HG03135 (cell line): ENCODE results near the gene CRYGB.

ENCODE experiments used
- ATAC-seq: cut with Tn5 transposase; IDR thresholded peaks from one replicate; pipeline ENCODE4 v1.9.1; 2021; ENCODE audit warnings: mild to moderate bottlenecking, moderate library complexity; ENCODE audit not compliant: unreplicated experiment

The CRYGB gene

DNA sequence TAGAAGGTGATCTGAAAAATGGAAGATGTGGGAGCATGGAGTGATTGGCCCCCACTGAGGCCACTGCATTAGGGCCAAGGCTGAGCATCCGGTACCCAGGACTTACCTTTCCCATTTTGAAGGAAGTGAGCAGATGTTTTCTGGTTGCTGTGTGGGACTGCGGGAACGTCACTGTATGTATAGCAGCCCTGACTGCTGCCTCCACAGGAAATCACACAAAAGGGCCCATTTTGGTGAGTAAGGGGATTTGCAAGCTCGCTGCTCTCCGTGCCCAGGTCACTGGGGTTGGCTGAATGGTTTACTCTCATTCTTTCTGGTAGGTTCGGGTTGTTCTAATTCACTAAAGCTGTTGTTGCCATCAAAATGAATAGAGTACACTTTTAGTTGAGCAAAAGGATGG lies at the start of gene CRYGB:
Gene CRYGB, minus strand, starts transcription at position 153 of the 400 bp plus-strand sequence. Its CDS starts 38 bp downstream, at position 115.
- no peak for ATAC-seq

GRCh38 chr2:208195531-208195930 lies 49.6 kb upstream of the CRYGB start:
- ATAC-seq = no peak

DNA sequence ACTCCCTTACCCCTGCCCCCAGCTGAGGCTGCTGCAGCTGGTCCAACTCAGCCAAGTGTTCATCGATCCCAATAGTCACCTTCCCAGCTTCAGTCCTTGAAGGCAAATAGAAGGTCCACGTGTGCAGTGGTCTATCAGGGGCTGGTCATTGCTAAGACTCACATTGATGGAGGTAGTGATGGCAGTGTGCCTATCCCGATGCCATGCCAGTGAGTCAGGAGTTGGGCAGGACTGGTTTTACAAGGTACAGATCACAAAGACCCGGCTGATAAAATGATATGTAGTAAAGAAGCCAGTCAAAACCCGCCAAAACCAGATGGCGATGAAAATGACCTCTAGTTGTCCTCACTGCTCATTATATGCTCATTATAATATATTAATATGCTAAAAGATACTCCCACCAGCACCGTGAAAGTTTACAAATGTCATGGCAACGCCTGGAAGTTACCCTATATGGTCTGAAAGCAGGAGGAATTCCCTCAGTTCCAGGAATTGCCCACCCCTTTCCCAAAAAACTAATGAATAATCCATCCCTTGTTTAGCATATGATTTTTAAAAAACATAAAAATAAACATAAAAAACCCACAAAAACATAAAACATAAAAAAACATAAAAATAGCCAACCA lies 46.8 kb upstream of the CRYGB start:
- ATAC-seq = no peak

- no peak for ATAC-seq
Measured at GRCh38 chr2:208189810-208190503, 44.0 kb upstream of the CRYGB start, which contains the start of gene C2orf80. C2orf80 (minus strand) TSS chr2:208190030; CDS start chr2:208186986, 3,044 bp downstream.

DNA sequence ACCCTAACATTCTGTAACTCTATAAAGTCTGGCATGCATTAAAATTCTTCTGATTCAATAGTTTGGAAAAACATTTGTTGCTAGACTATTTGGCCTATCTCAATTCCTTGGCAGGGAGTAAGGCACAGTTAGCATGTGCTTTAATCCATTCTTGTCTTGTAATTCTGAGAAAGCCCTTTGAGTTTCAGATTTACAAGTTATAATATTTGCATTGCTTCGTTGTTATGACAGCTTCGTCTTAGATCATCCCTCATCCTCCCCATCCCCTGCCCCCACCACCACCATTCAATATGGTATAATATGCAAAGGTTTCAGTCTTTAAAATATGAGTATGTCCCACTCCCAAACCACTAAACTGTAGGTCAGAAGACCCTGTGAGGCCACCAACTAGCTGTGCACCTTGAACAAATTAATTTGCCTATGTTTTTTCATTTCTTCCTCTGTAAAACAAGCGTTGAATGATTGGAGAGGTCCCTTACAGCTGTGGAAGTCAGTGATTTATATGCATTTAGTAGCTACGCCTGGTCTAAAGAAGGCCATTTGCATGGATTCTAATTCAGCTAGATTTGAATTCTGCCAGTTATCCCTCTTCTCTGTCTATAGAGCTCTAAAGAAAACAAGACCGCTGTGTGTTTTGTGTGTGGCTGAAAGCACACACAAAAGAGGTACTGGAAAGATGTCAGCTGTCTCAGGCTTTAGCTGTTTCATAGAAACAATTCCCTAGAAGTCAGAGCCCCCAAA lies 43.3 kb upstream of the CRYGB start:
- no peak for ATAC-seq

DNA sequence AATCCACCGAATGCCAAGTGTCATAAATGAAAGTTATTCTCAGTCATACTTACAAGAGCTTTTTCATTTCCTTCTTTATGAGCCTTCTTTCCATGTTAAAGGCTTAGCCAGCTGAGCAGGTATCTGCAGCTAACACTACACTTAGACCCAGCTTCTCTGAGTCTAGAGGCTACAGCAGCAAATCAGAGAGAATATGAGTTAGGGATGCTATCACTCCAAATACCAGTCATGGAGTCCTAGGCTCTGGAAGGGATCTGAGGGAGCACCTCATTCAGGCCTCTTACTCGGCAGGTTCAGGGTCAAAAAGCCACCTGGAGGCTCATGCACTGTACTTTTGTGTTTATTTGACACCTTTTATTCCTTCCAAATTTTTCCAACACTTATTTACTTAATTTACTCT lies 40.9 kb upstream of the CRYGB start:
- no peak for ATAC-seq

DNA sequence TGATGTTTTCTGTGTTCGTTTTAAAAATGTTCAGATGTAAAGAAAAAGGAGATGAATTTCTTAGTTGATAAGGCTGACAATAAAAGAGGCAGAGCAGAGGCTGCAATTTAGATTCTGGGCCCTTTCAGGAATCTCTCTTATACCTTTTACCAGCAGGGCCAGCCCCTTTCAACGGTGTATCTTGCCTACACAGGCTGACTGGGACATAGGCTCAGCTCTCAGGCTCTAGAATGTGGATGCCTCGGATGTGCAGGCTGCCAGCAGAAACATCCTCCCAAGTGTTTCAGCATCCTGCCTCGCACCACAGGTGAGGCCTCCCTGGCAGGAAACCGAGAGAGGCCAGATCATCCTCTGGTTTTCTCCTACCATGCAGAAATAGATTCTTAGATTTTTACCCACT lies 40.5 kb upstream of the CRYGB start:
- no peak for ATAC-seq

- no peak for ATAC-seq
Measured at GRCh38 chr2:208183972-208184705, 38.2 kb upstream of the CRYGB start.

GRCh38 chr2:208183526-208183925 lies 37.6 kb upstream of the CRYGB start:
- ATAC-seq = no peak

DNA sequence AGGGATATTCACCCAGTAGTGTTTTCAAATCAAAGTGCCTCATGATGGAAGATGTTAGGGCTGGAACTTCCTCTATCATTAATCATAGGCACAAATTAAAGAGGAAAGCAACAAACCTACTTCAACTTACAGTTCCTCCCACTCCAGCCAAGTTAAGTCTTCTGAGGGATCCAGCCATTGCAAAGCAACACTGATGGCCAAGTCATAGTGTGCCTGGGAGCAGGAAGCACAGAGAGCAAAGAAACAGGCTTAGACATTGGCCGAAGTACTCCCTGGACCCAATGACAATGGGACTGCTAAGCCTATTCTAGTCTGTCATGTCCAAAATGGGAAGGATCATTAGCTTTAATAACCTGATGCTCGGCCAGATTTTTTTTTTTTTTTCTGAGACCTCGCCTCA lies 36.9 kb upstream of the CRYGB start:
- ATAC-seq = no peak

DNA sequence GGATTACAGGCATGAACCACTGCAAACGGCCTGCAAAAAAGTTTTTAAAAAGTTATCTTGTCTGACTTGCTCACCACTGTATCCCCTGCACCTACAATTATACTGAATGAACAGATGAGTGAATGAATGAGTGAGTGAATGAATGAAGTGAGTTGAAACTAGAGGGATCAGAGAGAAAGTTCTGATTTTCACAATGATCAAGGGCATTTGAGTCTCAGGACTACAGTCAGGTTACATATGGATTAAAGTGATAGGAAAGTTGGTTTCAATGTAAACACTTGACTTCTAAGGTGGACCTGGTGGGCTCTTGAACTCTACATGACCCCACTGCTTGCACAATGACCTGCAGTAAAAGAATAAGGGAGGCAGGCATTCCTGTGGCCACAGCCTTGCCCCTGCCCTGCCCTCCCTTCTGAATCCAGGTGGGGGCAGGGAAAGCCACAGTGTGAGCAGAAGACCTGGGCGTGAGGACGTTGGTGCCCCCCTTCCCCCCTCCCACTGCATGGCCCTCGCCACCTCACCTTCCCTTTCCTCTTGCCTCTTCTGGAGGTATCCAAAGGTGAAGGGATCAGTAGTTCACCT lies 33.2 kb upstream of the CRYGB start:
- ATAC-seq = no peak

- ATAC-seq = no peak
Measured at GRCh38 chr2:208175840-208176153, 29.8 kb upstream of the CRYGB start.

DNA sequence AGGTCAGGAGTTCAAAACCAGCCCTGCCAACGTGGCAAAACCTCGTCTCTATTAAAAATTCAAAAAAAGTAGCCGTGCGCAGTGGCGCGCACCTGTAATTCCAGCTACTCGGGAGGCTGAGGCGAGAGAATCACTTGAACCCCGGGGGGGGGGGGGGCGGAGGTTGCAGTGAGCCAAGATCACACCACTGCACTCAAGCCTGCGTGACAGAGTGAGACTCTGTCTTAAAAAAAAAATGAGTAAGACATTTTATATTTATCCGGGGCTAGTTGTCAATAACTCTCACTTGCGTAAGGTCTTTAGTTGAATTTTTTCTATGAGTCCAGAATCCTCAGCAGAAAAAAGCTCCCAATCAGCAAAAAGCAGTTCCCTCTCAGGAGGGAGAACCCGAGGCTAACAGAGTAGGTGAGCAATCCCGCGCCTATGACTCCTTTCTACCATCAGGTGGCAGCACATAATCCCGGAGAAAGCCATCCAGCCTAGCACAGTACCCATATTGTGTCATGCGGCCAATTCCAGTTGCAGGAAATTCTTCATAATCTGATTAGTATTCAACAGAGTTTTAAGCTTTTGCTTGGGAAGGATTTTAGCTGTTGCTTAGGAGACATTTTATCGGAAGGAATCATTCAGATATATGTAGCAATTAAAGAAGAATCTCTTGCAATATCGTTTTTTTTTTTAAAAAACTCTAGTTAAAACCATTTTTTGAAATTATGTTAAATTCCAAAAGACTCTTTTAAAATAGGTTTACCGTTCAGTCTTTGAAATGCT lies 29.3 kb upstream of the CRYGB start:
- ATAC-seq = peak; percentile 98

GRCh38 chr2:208174144-208174543 lies 28.2 kb upstream of the CRYGB start:
- ATAC-seq = no peak

DNA sequence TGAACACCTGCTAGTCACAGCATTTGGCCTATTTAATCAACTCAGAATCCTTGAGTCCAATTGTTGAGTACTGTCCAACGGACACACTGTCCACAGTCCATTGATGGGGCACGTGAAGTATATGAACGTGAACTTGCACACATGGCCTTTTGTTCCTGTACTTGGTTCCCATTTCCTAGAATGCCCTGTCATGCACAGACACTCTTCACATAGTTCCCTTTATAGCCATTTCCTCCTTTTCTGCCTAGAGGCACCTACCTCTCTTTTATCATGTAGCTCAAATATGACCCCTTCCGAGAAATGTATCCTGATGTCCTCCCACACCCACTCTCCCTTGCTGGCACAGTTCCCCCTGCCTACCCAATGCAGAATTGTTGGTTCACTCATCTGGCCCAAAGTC lies 26.2 kb upstream of the CRYGB start:
- no peak for ATAC-seq

GRCh38 chr2:208164951-208165755 lies 19.2 kb upstream of the CRYGB start:
- ATAC-seq = no peak

DNA sequence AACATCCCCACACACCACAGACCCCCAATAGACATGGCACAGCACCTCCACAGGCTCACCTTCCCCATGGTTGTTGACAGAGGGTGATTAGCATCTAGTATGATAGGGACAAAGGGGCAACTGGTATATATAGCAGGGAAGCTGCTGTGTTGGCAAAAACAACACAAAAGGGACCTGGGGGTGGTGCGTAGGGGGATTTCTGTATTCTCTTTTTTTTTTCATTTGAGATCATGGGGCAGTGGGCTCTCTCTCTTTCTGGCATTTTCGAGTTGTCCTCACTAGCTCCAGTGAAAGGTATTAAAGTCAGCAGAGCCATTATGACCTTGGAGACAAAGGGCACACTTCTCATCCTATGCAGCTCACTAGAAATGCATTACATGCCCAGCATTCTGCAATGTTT lies 17.5 kb upstream of the CRYGB start, which contains the start of gene CRYGA:
Gene CRYGA, minus strand, starts transcription at position 101 of the 400 bp plus-strand sequence. Its CDS starts 33 bp downstream, at position 68.
- no peak for ATAC-seq

DNA sequence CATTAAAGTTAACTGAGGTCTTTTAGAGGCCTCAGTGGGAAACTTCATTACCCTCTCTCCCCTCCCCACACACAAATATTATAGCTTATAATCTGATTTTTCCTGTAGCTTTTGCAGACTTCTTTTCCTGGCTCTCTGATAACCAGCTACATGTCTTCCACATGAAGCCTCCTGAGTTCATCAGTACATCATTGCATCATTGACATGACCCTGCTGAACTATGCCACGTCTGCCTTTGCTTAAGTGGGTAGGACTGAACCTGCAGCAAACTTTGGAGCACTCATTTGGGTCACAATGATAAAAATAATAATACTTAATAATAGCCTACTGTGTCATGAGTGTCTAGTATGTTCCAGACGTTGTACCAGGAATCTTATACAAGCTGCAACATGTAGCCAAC lies 10.5 kb upstream of the CRYGB start:
- no peak for ATAC-seq

DNA sequence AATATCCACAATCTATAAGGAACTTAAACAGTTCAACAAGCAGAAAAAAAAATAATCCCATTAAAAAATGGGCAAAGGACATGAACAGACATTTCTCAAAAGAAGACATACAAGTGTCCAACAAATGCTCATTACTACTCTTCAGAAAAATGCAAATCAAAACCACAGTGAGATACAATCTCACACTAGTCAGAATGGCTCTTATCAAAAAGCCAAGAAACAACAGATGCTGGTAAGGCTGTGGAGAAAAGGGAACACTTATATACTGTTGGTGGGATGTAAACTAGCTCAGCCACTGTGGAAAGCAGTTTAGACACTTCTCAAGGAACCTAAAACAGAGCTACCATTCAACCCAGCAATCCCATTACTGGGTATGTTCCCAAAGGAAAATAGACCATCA lies 7.2 kb upstream of the CRYGB start:
- no peak for ATAC-seq
